Upper lobe of left lung (tissue), 6 donors: ENCODE data around the gene WDR31. TPM values are rescaled to one million over a fixed set of nuclear protein-coding genes. Genes with fewer than 3 reads are reported as not detected.

Source experiments
- ATAC-seq, 2 donors: fragments of 200-7000 bp; cut with Tn5 transposase; one replicate each; pipeline ENCODE4 v1.9.1; 2022; ENCODE audit warnings: mild to moderate bottlenecking in 2 of 2, moderate library complexity in 2 of 2; ENCODE audit not compliant: low FRiP score in 2 of 2
- DNase-seq, 2 donors: peaks; one replicate each; pipeline ENCODE4 v3.0.0-alpha.2; 2019 to 2020
- H3K27ac ChIP-seq, 4 donors: fragments of 200-600 bp; sonication (generic); one replicate each; pipeline ENCODE4 v1.5.1; 2016 to 2019
- H3K27me3 ChIP-seq, 4 donors: fragments of 200-600 bp; sonication (generic); one replicate each; pipeline ENCODE4 v1.5.1; 2017 to 2019
- H3K36me3 ChIP-seq, 4 donors: fragments of 200-600 bp; sonication (generic); one replicate each; pipeline ENCODE4 v1.5.1; 2016 to 2019
- H3K4me1 ChIP-seq, 4 donors: fragments of 200-600 bp; sonication (generic); one replicate each; pipeline ENCODE4 v1.5.1; 2018 to 2019
- H3K4me3 ChIP-seq, 4 donors: fragments of 200-600 bp; sonication (generic); one replicate each; pipeline ENCODE4 v1.5.1; 2017 to 2019; ENCODE audit warnings: mild to moderate bottlenecking in 2 of 4, moderate library complexity in 1 of 4
- H3K9me3 ChIP-seq, 4 donors: fragments of 200-600 bp; sonication (generic); one replicate each; pipeline ENCODE4 v1.5.1; 2018 to 2019
- EP300 ChIP-seq, 4 donors: sonication (generic); formaldehyde crosslinking; IDR thresholded peaks; one replicate each; pipeline ENCODE4 v1.5.1; 2017; ENCODE audit warnings: antibody characterized with exemption in 4 of 4, control low read depth in 2 of 4
- POLR2A ChIP-seq, 4 donors: fragments of 450-650 bp; IDR thresholded peaks; one replicate each; pipeline ENCODE4 v1.5.1; 2016 to 2017; ENCODE audit warnings: antibody characterized with exemption in 4 of 4, mild to moderate bottlenecking in 2 of 4
- POLR2AphosphoS5 ChIP-seq, 2 donors: sonication (generic); formaldehyde crosslinking; IDR thresholded peaks; one replicate each; pipeline ENCODE4 v1.5.1; 2017; ENCODE audit warnings: antibody characterized with exemption in 2 of 2
- WGBS, 2 donors: methylation state at CpG; one replicate each; pipeline ENCODE4 v1.1.5; 2017 to 2018; 5-methylcytosine and 5-hydroxymethylcytosine counted together
- total RNA-seq, 6 donors: library from RNA; depleted of rRNA in 4 of 6; stranded (reverse); fragments of >200 nt in 4 of 6; gene quantifications; one replicate each; pipeline versions ENCODE4 v1.1.0 to v1.2.1, GENCODE V29; 2016 to 2021
- TF ChIP-seq, protein P1 (sequence below), 6 experiments: fragments of 450-650 bp in 4 of 6; fragments of 200-600 bp in 2 of 6; sonication (generic) in 2 of 6; IDR thresholded peaks; one replicate each; pipeline ENCODE4 v1.5.1; 2016 to 2019; ENCODE audit warnings: antibody characterized with exemption in 6 of 6
- donor health status: DM: no; HTN: no; CAD: no; lungs with moderate emphysema.
- donor health status: DM: no; HTN: yes; CAD: no; lungs with severe emphysema.

Gene WDR31
- total RNA-seq, 6 donors from 2014 or later = 2.0 to 5.2 (median 3.1) TPM

DNA sequence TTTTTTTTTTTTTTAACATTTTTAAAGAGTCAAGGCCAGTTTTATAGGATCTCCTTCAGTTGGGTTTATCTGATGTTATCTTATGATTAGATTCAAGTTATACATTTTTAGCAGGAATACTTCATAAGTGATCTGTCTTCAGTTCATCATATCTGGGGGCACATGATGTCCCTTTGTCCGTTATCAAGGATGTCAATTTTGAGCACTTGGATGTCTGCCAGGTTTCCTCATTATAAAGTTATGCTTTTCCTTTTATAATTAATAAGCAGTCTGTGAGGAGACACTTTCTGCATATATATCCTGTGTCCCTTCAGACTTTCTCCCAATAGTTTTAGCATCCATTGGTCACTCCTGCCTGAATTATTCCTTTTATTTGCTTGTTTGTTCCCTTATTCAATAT is 24.9 kb upstream of the WDR31 start:
- no peak for ATAC-seq
- no peak overlapping the region for H3K4me3 ChIP-seq
- no peak for DNase-seq
- H3K9me3 ChIP-seq = no peaks in the 10 kb centered on the region
- TF ChIP-seq EP300 (IDR thresholded peaks at IDR 0.05) (no peak), POLR2AphosphoS5 (IDR thresholded peaks at IDR 0.05) (no peak), POLR2A (IDR thresholded peaks at IDR 0.05) (no peak)
- TF ChIP-seq, protein P1, sequence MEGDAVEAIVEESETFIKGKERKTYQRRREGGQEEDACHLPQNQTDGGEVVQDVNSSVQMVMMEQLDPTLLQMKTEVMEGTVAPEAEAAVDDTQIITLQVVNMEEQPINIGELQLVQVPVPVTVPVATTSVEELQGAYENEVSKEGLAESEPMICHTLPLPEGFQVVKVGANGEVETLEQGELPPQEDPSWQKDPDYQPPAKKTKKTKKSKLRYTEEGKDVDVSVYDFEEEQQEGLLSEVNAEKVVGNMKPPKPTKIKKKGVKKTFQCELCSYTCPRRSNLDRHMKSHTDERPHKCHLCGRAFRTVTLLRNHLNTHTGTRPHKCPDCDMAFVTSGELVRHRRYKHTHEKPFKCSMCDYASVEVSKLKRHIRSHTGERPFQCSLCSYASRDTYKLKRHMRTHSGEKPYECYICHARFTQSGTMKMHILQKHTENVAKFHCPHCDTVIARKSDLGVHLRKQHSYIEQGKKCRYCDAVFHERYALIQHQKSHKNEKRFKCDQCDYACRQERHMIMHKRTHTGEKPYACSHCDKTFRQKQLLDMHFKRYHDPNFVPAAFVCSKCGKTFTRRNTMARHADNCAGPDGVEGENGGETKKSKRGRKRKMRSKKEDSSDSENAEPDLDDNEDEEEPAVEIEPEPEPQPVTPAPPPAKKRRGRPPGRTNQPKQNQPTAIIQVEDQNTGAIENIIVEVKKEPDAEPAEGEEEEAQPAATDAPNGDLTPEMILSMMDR (IDR thresholded peaks at IDR 0.05) = no peak
- H3K4me1 ChIP-seq = peaks cover 0 to 3% (median 0%) of the 10 kb centered on the region in 4 donors
- H3K27me3 ChIP-seq = no peaks in the 10 kb centered on the region
- 48 to 50% methylated on average over 1 of the region's 1 CpG for WGBS, 2 donors
- no peaks in the 10 kb centered on the region for H3K36me3 ChIP-seq
- H3K27ac ChIP-seq = no peak overlapping the region

DNA sequence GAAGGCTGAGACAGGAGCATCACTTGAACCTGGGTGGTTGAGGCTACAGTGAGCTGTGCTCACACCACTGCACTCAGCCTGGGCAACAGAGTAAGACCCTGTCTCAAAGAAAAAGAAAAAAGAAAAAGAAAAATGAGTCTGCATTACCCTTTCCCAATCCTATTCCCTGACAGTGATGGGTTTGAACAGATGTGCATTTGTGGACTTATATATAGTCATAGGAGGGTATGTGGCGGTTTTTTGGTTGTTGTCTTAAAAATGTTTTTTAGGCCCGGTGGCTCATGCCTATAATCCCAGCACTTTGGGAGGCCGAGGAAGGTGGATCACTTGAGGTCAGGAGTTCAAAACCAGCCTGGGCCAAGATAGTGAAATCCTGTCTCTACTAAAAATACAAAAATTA is 23.3 kb upstream of the WDR31 start:
- no peak for TF ChIP-seq POLR2A (IDR thresholded peaks at IDR 0.05)
- TF ChIP-seq POLR2AphosphoS5 (IDR thresholded peaks at IDR 0.05) = no peak
- no peak for TF ChIP-seq EP300 (IDR thresholded peaks at IDR 0.05)
- TF ChIP-seq, protein P1 (IDR thresholded peaks at IDR 0.05) = no peak
- WGBS, 2 donors = 75 to 95% methylated on average over 3 of the region's 3 CpGs
- ATAC-seq = no peak
- Histone ChIP-seq H3K27me3 (no peaks in the 10 kb centered on the region), H3K36me3 (no peaks in the 10 kb centered on the region), H3K4me1 (peaks cover 0 to 3% (median 0%) of the 10 kb centered on the region in 4 donors), H3K9me3 (no peaks in the 10 kb centered on the region), H3K4me3 (no peak overlapping the region), H3K27ac (no peak overlapping the region)
- DNase-seq = no peak

DNA sequence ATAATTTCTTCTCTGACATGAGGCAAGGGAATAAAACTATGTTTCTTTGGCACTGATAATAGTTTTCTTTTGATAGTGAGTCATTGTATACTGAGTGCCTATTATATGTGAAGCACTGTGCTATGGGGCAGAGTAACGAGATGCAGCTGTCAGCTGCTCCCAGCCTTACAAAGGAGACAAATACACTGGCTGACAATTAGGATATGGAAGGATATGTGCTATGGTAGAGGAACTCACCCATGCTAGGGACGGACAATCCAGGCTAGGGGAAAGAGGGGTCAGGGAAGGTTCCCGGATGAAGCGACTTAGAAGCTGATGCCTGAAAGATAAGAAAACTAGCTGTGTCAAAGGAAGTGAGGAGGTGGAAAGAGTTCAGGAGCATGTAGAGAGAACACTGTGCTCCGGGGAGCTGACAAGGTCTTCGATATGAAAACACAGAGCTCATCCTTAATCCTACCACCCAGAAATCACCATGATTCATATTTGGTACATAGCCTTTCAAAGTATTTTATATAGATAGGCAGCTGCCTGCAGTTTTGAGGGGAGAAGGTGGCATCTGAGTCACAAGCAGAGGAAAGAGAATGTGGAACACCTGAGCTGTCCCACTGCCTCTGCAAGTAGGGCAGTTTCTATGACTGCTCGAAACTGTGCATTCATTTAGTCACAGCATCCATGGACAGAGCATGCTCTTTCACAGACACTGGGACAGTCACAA is 21.4 kb upstream of the WDR31 start:
- no peaks in the 10 kb centered on the region for H3K9me3 ChIP-seq
- no peak overlapping the region for H3K27ac ChIP-seq
- peaks cover 0 to 3% (median 0%) of the 10 kb centered on the region in 4 donors for H3K4me1 ChIP-seq
- ATAC-seq (no peak), DNase-seq (no peak)
- no peak overlapping the region for H3K4me3 ChIP-seq
- WGBS, 2 donors = 62 to 79% methylated on average over 7 of the region's 7 CpGs
- TF ChIP-seq EP300 (IDR thresholded peaks at IDR 0.05) (no peak), POLR2AphosphoS5 (IDR thresholded peaks at IDR 0.05) (no peak), POLR2A (IDR thresholded peaks at IDR 0.05) (no peak)
- TF ChIP-seq, protein P1 (IDR thresholded peaks at IDR 0.05) = no peak
- no peaks in the 10 kb centered on the region for H3K27me3 ChIP-seq
- no peaks in the 10 kb centered on the region for H3K36me3 ChIP-seq

DNA sequence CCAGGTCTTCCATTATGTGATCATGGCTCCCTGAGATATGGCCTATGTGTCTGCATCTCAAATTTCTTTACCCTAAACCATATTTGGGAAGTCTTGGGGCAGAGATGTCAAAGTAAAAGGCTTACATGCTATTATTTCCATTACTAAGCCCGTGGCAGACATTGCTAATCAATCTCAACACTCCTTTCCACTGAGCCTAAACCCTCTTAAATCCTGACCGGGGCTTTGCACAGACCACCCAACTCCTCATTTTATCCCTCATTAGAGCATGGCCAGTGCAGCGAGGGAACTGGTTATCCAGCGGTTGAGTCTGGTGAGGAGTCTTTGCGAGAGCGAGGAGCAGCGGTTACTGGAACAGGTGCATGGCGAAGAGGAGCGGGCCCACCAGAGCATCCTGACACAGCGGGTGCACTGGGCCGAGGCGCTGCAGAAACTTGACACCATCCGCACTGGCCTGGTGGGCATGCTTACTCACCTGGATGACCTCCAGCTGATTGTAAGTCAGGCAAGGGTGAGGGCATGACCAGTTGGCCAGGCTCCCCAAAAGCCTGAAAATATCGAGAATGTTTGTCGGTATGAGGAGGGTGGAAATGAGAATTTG is 20.3 kb upstream of the WDR31 start:
- peaks cover 0 to 1% (median 0%) of the 10 kb centered on the region in 4 donors for H3K4me1 ChIP-seq
- DNase-seq (peak in 1 of 2 donors; percentile 40), ATAC-seq (no peak)
- no peak overlapping the region for H3K27ac ChIP-seq
- H3K9me3 ChIP-seq = no peaks in the 10 kb centered on the region
- H3K36me3 ChIP-seq = no peaks in the 10 kb centered on the region
- no peaks in the 10 kb centered on the region for H3K27me3 ChIP-seq
- H3K4me3 ChIP-seq = no peak overlapping the region
- 88 to 90% methylated on average over 15 of the region's 15 CpGs for WGBS, 2 donors
- TF ChIP-seq, protein P1 (IDR thresholded peaks at IDR 0.05) = no peak

DNA sequence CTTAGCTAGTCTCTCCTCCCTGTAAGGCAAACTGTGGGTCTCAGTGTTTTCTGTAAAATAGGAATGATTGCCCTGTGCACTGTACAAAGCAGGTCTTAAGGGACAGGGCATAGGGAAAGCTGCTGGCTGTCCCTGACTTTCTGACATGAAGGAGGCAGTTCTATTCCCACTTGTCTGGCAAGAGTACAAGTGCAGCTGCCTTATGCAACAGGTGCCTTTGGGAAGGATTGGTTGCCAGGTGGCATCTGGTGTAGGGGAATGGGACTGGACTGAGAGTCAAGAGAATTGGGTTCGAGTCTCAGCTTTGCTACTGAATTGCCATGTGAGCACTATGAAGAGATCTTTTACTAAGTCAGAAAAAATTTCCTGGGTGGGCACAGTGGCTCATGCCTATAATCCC is 19.3 kb upstream of the WDR31 start:
- Histone ChIP-seq H3K27me3 (no peaks in the 10 kb centered on the region), H3K9me3 (no peaks in the 10 kb centered on the region), H3K4me3 (no peak overlapping the region), H3K36me3 (no peaks in the 10 kb centered on the region), H3K4me1 (no peaks in the 10 kb centered on the region), H3K27ac (no peak overlapping the region)
- DNase-seq (no peak), ATAC-seq (no peak)
- TF ChIP-seq POLR2A (IDR thresholded peaks at IDR 0.05) = no peak
- TF ChIP-seq, protein P1 (IDR thresholded peaks at IDR 0.05) = no peak
- TF ChIP-seq POLR2AphosphoS5 (IDR thresholded peaks at IDR 0.05) = no peak
- TF ChIP-seq EP300 (IDR thresholded peaks at IDR 0.05) = no peak
- WGBS, 2 donors = 91 to 93% methylated on average over 1 of the region's 1 CpG
